ENCODE data around the gene PLIN1.

DNA sequence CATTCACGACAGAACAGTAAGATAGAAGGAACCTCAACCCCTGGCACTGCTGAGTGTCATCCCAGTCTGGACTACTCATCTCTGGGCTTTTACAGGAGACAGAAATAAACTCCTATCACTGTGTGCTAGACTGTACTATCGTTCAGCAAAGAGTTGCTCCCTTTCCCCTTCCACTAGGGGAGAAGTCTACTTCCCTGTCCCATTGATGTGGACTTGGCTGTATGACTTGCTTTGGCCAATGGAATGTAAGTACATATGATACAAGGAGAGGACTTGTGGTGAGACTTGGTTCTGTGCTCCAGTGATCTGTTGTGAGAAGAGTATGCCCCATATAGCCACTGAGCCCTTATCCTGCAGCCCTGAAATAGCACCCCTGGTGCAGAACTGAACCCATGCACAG, 18.6 kb downstream of the PLIN1 start:
- TF ChIP-seq, protein P1, sequence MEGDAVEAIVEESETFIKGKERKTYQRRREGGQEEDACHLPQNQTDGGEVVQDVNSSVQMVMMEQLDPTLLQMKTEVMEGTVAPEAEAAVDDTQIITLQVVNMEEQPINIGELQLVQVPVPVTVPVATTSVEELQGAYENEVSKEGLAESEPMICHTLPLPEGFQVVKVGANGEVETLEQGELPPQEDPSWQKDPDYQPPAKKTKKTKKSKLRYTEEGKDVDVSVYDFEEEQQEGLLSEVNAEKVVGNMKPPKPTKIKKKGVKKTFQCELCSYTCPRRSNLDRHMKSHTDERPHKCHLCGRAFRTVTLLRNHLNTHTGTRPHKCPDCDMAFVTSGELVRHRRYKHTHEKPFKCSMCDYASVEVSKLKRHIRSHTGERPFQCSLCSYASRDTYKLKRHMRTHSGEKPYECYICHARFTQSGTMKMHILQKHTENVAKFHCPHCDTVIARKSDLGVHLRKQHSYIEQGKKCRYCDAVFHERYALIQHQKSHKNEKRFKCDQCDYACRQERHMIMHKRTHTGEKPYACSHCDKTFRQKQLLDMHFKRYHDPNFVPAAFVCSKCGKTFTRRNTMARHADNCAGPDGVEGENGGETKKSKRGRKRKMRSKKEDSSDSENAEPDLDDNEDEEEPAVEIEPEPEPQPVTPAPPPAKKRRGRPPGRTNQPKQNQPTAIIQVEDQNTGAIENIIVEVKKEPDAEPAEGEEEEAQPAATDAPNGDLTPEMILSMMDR (IDR thresholded peaks at IDR 0.05), result no peak
- TF ChIP-seq EP300 (IDR thresholded peaks at IDR 0.05; ENCODE audit: low read depth), result no peak

Data from transverse colon (tissue), 3 donors.